Gastrocnemius medialis (tissue), 4 donors: ENCODE data around the gene SYT14. TPM values are rescaled to one million over a fixed set of nuclear protein-coding genes. Genes with fewer than 3 reads are reported as not detected.

Experiments used
- ATAC-seq, 2 donors: fragments of 150-250 bp; one replicate each; pipeline ENCODE4 v1.9.1; 2016
- DNase-seq, 2 donors: peaks; one replicate each; pipeline ENCODE4 v3.0.0-alpha.2; 2019
- H3K27ac ChIP-seq, 4 donors: fragments of 200-600 bp; sonication (generic); 1 replicate in 1 of 4; 2 replicates in 3 of 4; pipeline ENCODE4 v1.5.1; 2016 to 2018; ENCODE audit warnings: mild to moderate bottlenecking in 2 of 4, moderate library complexity in 1 of 4
- H3K27me3 ChIP-seq, 3 donors: fragments of 200-600 bp; sonication (generic) in 2 of 3; 1 replicate in 1 of 3; 2 replicates in 2 of 3; pipeline versions ENCODE4 v1.5.1 to v1.6.0; 2016 to 2019; ENCODE audit warnings: mild to moderate bottlenecking in 1 of 3, moderate library complexity in 1 of 3
- H3K36me3 ChIP-seq, 2 donors: fragments of 200-600 bp; sonication (generic) in 1 of 2; one replicate each; pipeline ENCODE4 v1.5.1; 2017 to 2018
- H3K4me1 ChIP-seq, 2 donors: fragments of 200-600 bp; sonication (generic) in 1 of 2; one replicate each; pipeline ENCODE4 v1.5.1; 2016 to 2017; ENCODE audit warnings: mild to moderate bottlenecking in 2 of 2
- H3K4me3 ChIP-seq, 4 donors: fragments of 200-600 bp; sonication (generic) in 3 of 4; 1 replicate in 1 of 4; 2 replicates in 3 of 4; pipeline ENCODE4 v1.5.1; 2016 to 2019; ENCODE audit warnings: mild to moderate bottlenecking in 2 of 4
- H3K9me3 ChIP-seq, 3 donors: fragments of 200-600 bp; sonication (generic) in 2 of 3; 1 replicate in 1 of 3; 2 replicates in 2 of 3; pipeline ENCODE4 v1.5.1; 2016 to 2019
- CTCF ChIP-seq, 5 experiments: fragments of 450-650 bp in 3 of 5; fragments of 200-600 bp in 2 of 5; sonication (generic) in 2 of 5; IDR thresholded peaks in 4 of 5; conservative IDR thresholded peaks in 1 of 5; 1 replicate in 4 of 5; 2 replicates in 1 of 5; pipeline ENCODE4 v1.5.1; 2016 to 2019; ENCODE audit warnings: antibody characterized with exemption in 5 of 5, mild to moderate bottlenecking in 3 of 5, moderate library complexity in 3 of 5
- POLR2A ChIP-seq, 2 donors: fragments of 450-650 bp; IDR thresholded peaks; one replicate each; pipeline ENCODE4 v1.6.1; 2017; ENCODE audit warnings: antibody characterized with exemption in 2 of 2, mild to moderate bottlenecking in 2 of 2, moderate library complexity in 2 of 2
- in situ Hi-C, 4 donors: fragments of 200-750 bp; cut with MboI; loops; one replicate each; pipeline versions ENCODE4 v1.15.0 to v1.8.0; 2017; ENCODE audit warnings: low sequenced_read_pairs in 4 of 4
- intact Hi-C: fragments of 100-400 bp; cut with DNase I; formaldehyde crosslinking; loops from one replicate; pipeline ENCODE4 v1.15.1; 2023; ENCODE audit warnings: low total_unique reads
- total RNA-seq, 4 donors: library from RNA; depleted of rRNA; stranded (reverse); fragments of >200 nt; gene quantifications; one replicate each; pipeline versions ENCODE4 v1.1.0 to v1.2.3, GENCODE V29; 2016

Gene SYT14
- total RNA-seq, 4 donors from 2014 or later = 0.05 to 1.1 (median 0.11) TPM; not detected in 1

DNA sequence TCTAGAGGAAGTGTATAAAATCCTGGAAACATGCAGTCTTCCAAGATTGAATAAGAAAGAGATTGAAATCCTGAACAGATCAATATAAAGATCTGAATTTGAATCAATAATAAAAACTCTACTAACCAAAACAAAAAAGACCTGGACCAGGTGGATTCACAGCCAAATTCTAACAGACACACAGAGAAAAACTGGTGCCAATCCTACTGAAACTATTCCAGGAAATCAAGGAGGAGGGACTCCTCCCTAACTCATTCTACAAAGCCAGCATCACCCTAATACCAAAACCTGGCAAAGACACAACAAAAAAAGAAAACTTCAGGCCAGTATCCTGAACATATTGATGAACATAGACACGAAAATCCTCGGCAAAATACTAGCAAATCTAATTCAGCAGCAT is 58.3 kb downstream of the SYT14 start:
- Histone ChIP-seq H3K4me3 (no peak overlapping the region), H3K27me3 (no peaks in the 10 kb centered on the region), H3K9me3 (no peaks in the 10 kb centered on the region), H3K27ac (no peak overlapping the region), H3K4me1 (no peaks in the 10 kb centered on the region), H3K36me3 (no peaks in the 10 kb centered on the region)
- TF ChIP-seq POLR2A (IDR thresholded peaks at IDR 0.05) (no peak), CTCF (IDR thresholded peaks at IDR 0.05 in 4 of 5, conservative IDR thresholded peaks at IDR 0.05 in 1 of 5) (no peak)
- ATAC-seq (no peak), DNase-seq (no peak)
- in situ Hi-C loops = no loop called here
- intact Hi-C loops = no loop called here

- Histone ChIP-seq H3K4me1 (no peaks in the 10 kb centered on the region), H3K27me3 (no peaks in the 10 kb centered on the region), H3K9me3 (no peaks in the 10 kb centered on the region), H3K27ac (no peak overlapping the region), H3K4me3 (no peak overlapping the region), H3K36me3 (no peaks in the 10 kb centered on the region)
- ATAC-seq = no peak
- in situ Hi-C loops (no loop called here), intact Hi-C loops (no loop called here)
- DNase-seq = no peak
- TF ChIP-seq POLR2A (IDR thresholded peaks at IDR 0.05) (no peak), CTCF (IDR thresholded peaks at IDR 0.05 in 4 of 5, conservative IDR thresholded peaks at IDR 0.05 in 1 of 5) (no peak)
These were observed 61.0 kb downstream of the SYT14 start for GRCh38 chr1:209999005-209999404.

DNA sequence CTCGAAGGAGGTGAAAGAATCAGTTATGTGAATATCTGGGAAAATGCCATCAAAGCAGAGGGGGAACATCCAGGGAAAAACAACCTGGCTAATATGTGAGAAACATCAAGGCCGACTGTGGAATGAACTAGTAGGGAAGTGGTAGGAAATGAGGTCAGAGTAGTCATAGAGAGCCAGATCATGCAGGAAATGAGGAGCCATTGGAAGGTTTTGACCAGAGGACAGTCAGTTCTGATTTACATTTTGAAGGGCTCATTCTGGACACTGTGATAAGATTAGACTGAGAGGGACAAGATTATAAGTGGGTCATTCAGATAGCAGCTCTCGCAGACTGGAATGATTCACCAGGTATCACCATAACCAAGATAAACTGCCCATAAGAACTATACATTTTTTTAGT is 63.7 kb downstream of the SYT14 start:
- intact Hi-C loops (no loop called here), in situ Hi-C loops (no loop called here)
- no peaks in the 10 kb centered on the region for H3K27me3 ChIP-seq
- no peaks in the 10 kb centered on the region for H3K4me1 ChIP-seq
- no peak for ATAC-seq
- H3K4me3 ChIP-seq = no peak overlapping the region
- H3K27ac ChIP-seq = no peak overlapping the region
- no peaks in the 10 kb centered on the region for H3K9me3 ChIP-seq
- TF ChIP-seq CTCF (IDR thresholded peaks at IDR 0.05 in 4 of 5, conservative IDR thresholded peaks at IDR 0.05 in 1 of 5) = no peak
- TF ChIP-seq POLR2A (IDR thresholded peaks at IDR 0.05) = no peak
- no peaks in the 10 kb centered on the region for H3K36me3 ChIP-seq
- DNase-seq = no peak

- Histone ChIP-seq H3K27ac (no peak overlapping the region), H3K9me3 (no peaks in the 10 kb centered on the region), H3K4me3 (no peak overlapping the region), H3K4me1 (no peaks in the 10 kb centered on the region), H3K36me3 (no peaks in the 10 kb centered on the region), H3K27me3 (no peaks in the 10 kb centered on the region)
- ATAC-seq (no peak), DNase-seq (no peak)
- intact Hi-C loops (no loop called here), in situ Hi-C loops (no loop called here)
- TF ChIP-seq CTCF (IDR thresholded peaks at IDR 0.05 in 4 of 5, conservative IDR thresholded peaks at IDR 0.05 in 1 of 5) = no peak
- no peak for TF ChIP-seq POLR2A (IDR thresholded peaks at IDR 0.05)
These were observed 65.5 kb downstream of the SYT14 start for GRCh38 chr1:210003501-210003900.

DNA sequence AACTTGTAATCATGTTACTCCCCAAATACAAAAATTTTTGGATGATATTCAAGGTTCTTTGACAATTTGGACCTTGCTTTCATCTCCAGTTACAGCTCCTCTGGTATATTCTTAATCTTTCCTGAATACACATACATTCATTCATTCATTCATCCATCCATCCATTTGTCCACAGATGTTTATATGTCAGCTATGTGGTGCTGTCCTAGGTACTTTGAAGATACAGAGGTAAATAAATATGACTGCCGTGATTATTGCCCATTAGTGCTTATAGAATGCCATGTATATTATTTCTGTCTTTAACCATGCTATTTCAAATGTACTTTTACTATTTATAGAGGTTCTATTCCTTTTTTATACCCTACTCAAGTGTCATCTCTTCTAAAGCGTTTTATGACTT is 72.1 kb downstream of the SYT14 start:
- in situ Hi-C loops (no loop called here), intact Hi-C loops (no loop called here)
- TF ChIP-seq CTCF (IDR thresholded peaks at IDR 0.05 in 4 of 5, conservative IDR thresholded peaks at IDR 0.05 in 1 of 5) = no peak
- Histone ChIP-seq H3K36me3 (no peaks in the 10 kb centered on the region), H3K4me3 (no peak overlapping the region), H3K27me3 (no peaks in the 10 kb centered on the region), H3K27ac (no peak overlapping the region), H3K9me3 (no peaks in the 10 kb centered on the region), H3K4me1 (no peaks in the 10 kb centered on the region)
- ATAC-seq = no peak
- DNase-seq = no peak
